H1 (cell line): ENCODE measurements around the gene TFR2. TPM values are rescaled to one million over a fixed set of nuclear protein-coding genes. Genes with fewer than 3 reads are reported as not detected.

Experiments used
- CTCF ChIA-PET: fragments of 300-600 bp; sonication (Branson Sonifier 250); formaldehyde crosslinking; loops from one replicate; lab custom pipeline; 2021; ENCODE audit not compliant: partially characterized antibody; lab: Charles Lee
- POLR2A ChIA-PET: fragments of 300-600 bp; sonication (Branson Sonifier 250); formaldehyde crosslinking; loops from one replicate; lab custom pipeline; 2021; ENCODE audit warnings: inconsistent platforms; ENCODE audit not compliant: partially characterized antibody; lab: Charles Lee
- DNase-seq, 2 experiments: peaks; one replicate each; pipeline versions ENCODE4 v3.0.0 to v3.0.0-alpha.2; 2010 to 2022; ENCODE audit warnings: low spot score in 2 of 2, low read depth in 1 of 2, mixed read lengths in 1 of 2
- FAIRE-seq: peaks from 2 replicates; lab custom pipeline; 2011; peaks lifted over from hg19 to GRCh38; lab: Jason Lieb, UNC
- H2AFZ ChIP-seq: 2 replicates; pipeline ENCODE4 v1.8.1; 2012; ENCODE audit warnings: low read length, inconsistent platforms
- H2AK5ac ChIP-seq: 2 replicates; pipeline ENCODE4 v1.6.1; 2013; ENCODE audit warnings: low read depth, low read length
- H2BK120ac ChIP-seq: replicated peaks from 2 replicates; pipeline ENCODE3; 2013; ENCODE audit warnings: low read depth, low read length, inconsistent platforms
- H2BK12ac ChIP-seq: 2 replicates; pipeline ENCODE4 v1.6.1; 2013; ENCODE audit warnings: low read depth, low read length
- H2BK15ac ChIP-seq: 2 replicates; pipeline ENCODE4 v1.6.1; 2013; ENCODE audit warnings: low read length
- H2BK20ac ChIP-seq: 2 replicates; pipeline ENCODE4 v1.6.1; 2013; ENCODE audit warnings: low read length
- H2BK5ac ChIP-seq: 2 replicates; pipeline ENCODE4 v1.6.1; 2013; ENCODE audit warnings: low read depth, low read length
- H3K14ac ChIP-seq: 2 replicates; pipeline ENCODE4 v1.6.1; 2013; ENCODE audit warnings: inconsistent platforms; ENCODE audit not compliant: insufficient read length
- H3K18ac ChIP-seq: 2 replicates; pipeline ENCODE4 v1.6.1; 2013; ENCODE audit warnings: low read length; ENCODE audit errors: extremely low read depth
- H3K23ac ChIP-seq: 2 replicates; pipeline ENCODE4 v1.6.1; 2013; ENCODE audit warnings: inconsistent platforms; ENCODE audit not compliant: insufficient read length
- H3K23me2 ChIP-seq: 2 replicates; pipeline ENCODE4 v1.6.1; 2013; ENCODE audit warnings: low read depth, low read length
- H3K27ac ChIP-seq: 2 replicates; pipeline ENCODE4 v1.6.1; 2011; ENCODE audit warnings: low read depth, low read length, inconsistent platforms
- H3K27me3 ChIP-seq, 4 experiments: replicated peaks in 1 of 4; 1 replicate in 1 of 4; 2 replicates in 3 of 4; pipeline versions ENCODE4 v1.6.1 to v1.8.1; 2011 to 2013; ENCODE audit warnings: low read length in 3 of 4, mild to moderate bottlenecking in 3 of 4, inconsistent platforms in 2 of 4, mixed read lengths in 2 of 4, moderate library complexity in 1 of 4; ENCODE audit not compliant: control insufficient read depth in 3 of 4, insufficient read depth in 3 of 4; ENCODE audit errors: extremely low read depth in 1 of 4
- H3K36me3 ChIP-seq, 4 experiments: 2 replicates each; pipeline versions ENCODE4 v1.6.1 to v1.8.1; 2011 to 2013; ENCODE audit warnings: mild to moderate bottlenecking in 4 of 4, low read length in 3 of 4, moderate library complexity in 2 of 4, control low read depth in 1 of 4, inconsistent platforms in 1 of 4; ENCODE audit not compliant: insufficient read depth in 4 of 4, control insufficient read depth in 2 of 4
- H3K4ac ChIP-seq: replicated peaks from 2 replicates; pipeline ENCODE3; 2013; ENCODE audit warnings: low read length, low read depth, mixed read lengths, inconsistent platforms; ENCODE audit not compliant: insufficient read length
- H3K4me1 ChIP-seq, 4 experiments: replicated peaks in 1 of 4; 1 replicate in 1 of 4; 2 replicates in 3 of 4; pipeline versions ENCODE4 v1.6.1 to v1.8.1; 2011 to 2013; ENCODE audit warnings: low read length in 3 of 4, inconsistent platforms in 2 of 4, mixed read lengths in 1 of 4; ENCODE audit not compliant: insufficient read depth in 4 of 4, control insufficient read depth in 3 of 4
- H3K4me2 ChIP-seq, 2 experiments: 2 replicates each; pipeline versions ENCODE4 v1.6.1 to v1.8.1; 2011 to 2013; ENCODE audit warnings: low read depth in 2 of 2, low read length in 2 of 2, control low read depth in 1 of 2, inconsistent platforms in 1 of 2, mild to moderate bottlenecking in 1 of 2; ENCODE audit not compliant: insufficient read depth in 1 of 2
- H3K4me3 ChIP-seq, 4 experiments: fragments of 200-600, 300-600 bp in 1 of 4; sonication (generic), shearing (Covaris generic), sonication (Bioruptor Twin) in 1 of 4; 2 replicates each; pipeline versions ENCODE4 v1.5.1 to v1.8.1; 2011 to 2016; ENCODE audit warnings: low read length in 4 of 4, low read depth in 3 of 4, control low read depth in 2 of 4, inconsistent platforms in 2 of 4, mild to moderate bottlenecking in 2 of 4, mixed read lengths in 1 of 4, moderate library complexity in 1 of 4; ENCODE audit not compliant: insufficient read depth in 2 of 4; ENCODE audit errors: extremely low read depth in 1 of 4
- H3K56ac ChIP-seq: replicated peaks from 2 replicates; pipeline ENCODE3; 2013; ENCODE audit warnings: low read depth, mild to moderate bottlenecking, mixed read lengths, low read length, inconsistent platforms; ENCODE audit not compliant: insufficient read length
- H3K79me1 ChIP-seq: 2 replicates; pipeline ENCODE4 v1.6.1; 2013; ENCODE audit warnings: low read depth, low read length, control low read depth
- H3K79me2 ChIP-seq, 2 experiments: 2 replicates each; pipeline versions ENCODE4 v1.6.1 to v1.8.1; 2012 to 2013; ENCODE audit warnings: low read length in 2 of 2, mild to moderate bottlenecking in 2 of 2, inconsistent platforms in 1 of 2; ENCODE audit not compliant: insufficient read depth in 2 of 2, control insufficient read depth in 1 of 2
- H3K9ac ChIP-seq, 4 experiments: replicated peaks in 1 of 4; 1 replicate in 1 of 4; 2 replicates in 3 of 4; pipeline versions ENCODE4 v1.6.1 to v1.8.1; 2011 to 2013; ENCODE audit warnings: low read depth in 3 of 4, low read length in 3 of 4, control low read depth in 2 of 4, mild to moderate bottlenecking in 2 of 4, moderate library complexity in 2 of 4, inconsistent platforms in 1 of 4; ENCODE audit errors: extremely low read depth in 1 of 4
- H3K9me3 ChIP-seq, 2 experiments: 2 replicates each; pipeline versions ENCODE4 v1.6.1 to v1.8.1; 2012 to 2013; ENCODE audit warnings: mild to moderate bottlenecking in 2 of 2, moderate library complexity in 2 of 2, control low read depth in 1 of 2, inconsistent platforms in 1 of 2, low read depth in 1 of 2, low read length in 1 of 2, mixed read lengths in 1 of 2; ENCODE audit not compliant: insufficient read depth in 2 of 2
- H4K20me1 ChIP-seq, 2 experiments: replicated peaks in 1 of 2; 2 replicates each; pipeline versions ENCODE3 to v1.8.1; 2011 to 2013; ENCODE audit warnings: inconsistent platforms in 2 of 2, low read length in 2 of 2, mild to moderate bottlenecking in 1 of 2; ENCODE audit not compliant: insufficient read depth in 2 of 2, control insufficient read depth in 1 of 2
- H4K5ac ChIP-seq: 2 replicates; pipeline ENCODE4 v1.6.1; 2013; ENCODE audit warnings: low read length, low read depth, mixed read lengths, inconsistent platforms; ENCODE audit not compliant: insufficient read length
- H4K8ac ChIP-seq: 2 replicates; pipeline ENCODE4 v1.8.0; 2013; ENCODE audit warnings: mild to moderate bottlenecking, moderate library complexity, low read length, inconsistent platforms; ENCODE audit not compliant: insufficient read depth; ENCODE audit errors: extremely low read depth
- H4K91ac ChIP-seq: replicated peaks from 2 replicates; pipeline ENCODE3; 2013; ENCODE audit warnings: low read length, mixed read lengths, inconsistent platforms; ENCODE audit not compliant: insufficient read length
- E2F6 ChIP-seq: IDR thresholded peaks from 2 replicates; pipeline ENCODE4 v1.6.1; 2012; ENCODE audit warnings: inconsistent platforms
- GABPA ChIP-seq: IDR thresholded peaks from 2 replicates; pipeline ENCODE4 v1.6.1; 2011; ENCODE audit warnings: mild to moderate bottlenecking, low read length, moderate library complexity, borderline replicate concordance; ENCODE audit not compliant: insufficient read depth
- KDM4A ChIP-seq: IDR thresholded peaks from one replicate; pipeline ENCODE4 v1.7.1; 2012; ENCODE audit warnings: low read depth, mild to moderate bottlenecking, moderate library complexity, low read length, inconsistent platforms; ENCODE audit not compliant: severe bottlenecking
- NRF1 ChIP-seq: IDR thresholded peaks from 2 replicates; pipeline ENCODE4 v1.6.1; 2011; ENCODE audit warnings: mild to moderate bottlenecking, low read depth, low read length, improper control_type of control experiment
- POLR2AphosphoS5 ChIP-seq: IDR thresholded peaks from 2 replicates; pipeline ENCODE4 v1.6.1; 2011; ENCODE audit warnings: low read depth, low read length
- TAF1 ChIP-seq: IDR thresholded peaks from 2 replicates; pipeline ENCODE4 v1.6.1; 2011; ENCODE audit warnings: mild to moderate bottlenecking, low read depth, low read length
- WGBS, 2 experiments: shearing (Covaris generic) in 1 of 2; methylation state at CpG; one replicate each; pipeline versions ENCODE4 v1.1.6 to v1.1.7; 2013 to 2015; ENCODE audit warnings: low lambda C conversion rate in 2 of 2, mixed read lengths in 2 of 2, inconsistent platforms in 1 of 2, low coverage in 1 of 2, missing lambda C conversion rate in 1 of 2; ENCODE audit not compliant: insufficient replicate concordance in 2 of 2, insufficient coverage in 1 of 2, insufficient read length in 1 of 2; ENCODE audit errors: extremely low coverage in 1 of 2, missing lambda C conversion rate in 1 of 2; 5-methylcytosine and 5-hydroxymethylcytosine counted together
- polyA plus RNA-seq, 7 experiments: library from polyadenylated mRNA; depleted of rRNA in 3 of 7; stranded (reverse) in 5 of 7; unstranded in 2 of 7; fragments of >200 nt in 5 of 7; fragments of 200-250 nt in 2 of 7; gene quantifications; 1 replicate in 5 of 7; 2 replicates in 1 of 7; 4 replicates in 1 of 7; pipeline versions ENCODE4 v1.2.1 to v1.2.3, GENCODE V29; 2011 to 2013; ENCODE audit warnings: missing spikeins in 2 of 7, mixed read lengths in 2 of 7
- total RNA-seq: library from RNA; stranded (reverse); fragmentation: NEBNext Ultra II Directional; extraction: Animal tissue kit (Norgen Biotek cat#: 25700); gene quantifications from 2 replicates; pipeline ENCODE4 v1.2.1, GENCODE V29; 2021
- TF ChIP-seq, protein P1 (sequence below): IDR thresholded peaks from 2 replicates; pipeline ENCODE4 v1.6.1; 2012; ENCODE audit warnings: inconsistent platforms

The TFR2 gene
- total and polyA plus RNA-seq, 2 of the 8 experiments (the other 6 are each of a cell fraction or from before 2014, with no cell fraction given): 4.6 to 5.7 TPM

GRCh38 chr7:100626530-100627237 lies 14.7 kb downstream of the TFR2 start:
- Histone ChIP-seq H3K79me1 (no peaks in the 10 kb centered on the region), H4K5ac (no peak overlapping the region), H3K79me2 (no peaks in the 10 kb centered on the region), H4K20me1 (peaks cover 0 to 2% of the 10 kb centered on the region in 2 experiments), H4K8ac (peak overlapping the region; percentile 57), H3K9ac (no peak overlapping the region), H3K14ac (no peak overlapping the region), H3K18ac (peak overlapping the region; percentile 24), H3K36me3 (no peaks in the 10 kb centered on the region), H2AK5ac (no peak overlapping the region), H3K9me3 (no peaks in the 10 kb centered on the region), H3K27me3 (peaks cover 0 to 5% (median 2%) of the 10 kb centered on the region in 4 experiments; a peak in 3 of 7 replicates), H3K4ac (peak overlapping the region; percentile 69), H4K91ac (peak overlapping the region; percentile 85), H3K4me3 (peak overlapping the region; percentile 24 to 63 (median 28)), H3K4me2 (peak overlapping the region; percentile 59 to 83), H2AFZ (0 out of 2 replicates have a peak overlapping the region, but pooled peaks have one; percentile 86), H3K23ac (no peak overlapping the region), H2BK12ac (peak overlapping the region; percentile 60; the same call in 1 of the 2 replicates), H2BK5ac (no peak overlapping the region), H3K27ac (no peak overlapping the region), H3K4me1 (peaks cover 0 to 11% (median 6%) of the 10 kb centered on the region in 4 experiments; a peak in 6 of 7 replicates), H3K23me2 (peaks cover 4% of the 10 kb centered on the region; the same call in 1 of the 2 replicates), H2BK20ac (no peak overlapping the region), H2BK15ac (peak overlapping the region; percentile 19; the same call in 1 of the 2 replicates), H2BK120ac (no peak overlapping the region), H3K56ac (no peak overlapping the region)
- peak in 1 of 2 experiments; percentile 79 for DNase-seq
- WGBS, 2 experiments: 10% methylated on average over 15 of the region's 37 CpGs; no CpG with 5 or more reads in 1 of the 2 experiments
- CTCF ChIA-PET: interaction anchor here (0.6 to 2.2 kb wide), 11 partner anchors 8 to 224 kb away, joined by 3 to 19 read pairs (median 4); partner anchors contain the start of gene MOSPD3
- peak; percentile 67; the same call in 1 of the 2 replicates for TF ChIP-seq TAF1
- TF ChIP-seq E2F6: peak; percentile 32; the same call in 1 of the 2 replicates
- peak; percentile 29; the same call in 1 of the 2 replicates for TF ChIP-seq POLR2AphosphoS5
- TF ChIP-seq KDM4A: peak; percentile 25
- TF ChIP-seq GABPA: no peak
- TF ChIP-seq, protein P1, sequence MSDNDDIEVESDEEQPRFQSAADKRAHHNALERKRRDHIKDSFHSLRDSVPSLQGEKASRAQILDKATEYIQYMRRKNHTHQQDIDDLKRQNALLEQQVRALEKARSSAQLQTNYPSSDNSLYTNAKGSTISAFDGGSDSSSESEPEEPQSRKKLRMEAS: peak; percentile 56; the same call in 1 of the 2 replicates
- no peak for TF ChIP-seq NRF1
- FAIRE-seq: no peak
- POLR2A ChIA-PET: interaction anchor here (0.5 to 2.4 kb wide), 17 partner anchors 10 to 197 kb away, joined by 3 to 11 read pairs (median 4); partner anchors contain the start of genes ACTL6B, MEPCE and MOSPD3
